MG63 (cell line): ENCODE measurements around the gene TAB2. TPM values are rescaled to one million over a fixed set of nuclear protein-coding genes. Genes with fewer than 3 reads are reported as not detected.

Experiments used
- DNase-seq: peaks from one replicate; pipeline ENCODE4 v3.0.0-alpha.2; 2020
- H3K27me3 ChIP-seq: fragments of 250-450 bp; sonication (Bioruptor Pico); 2 replicates; pipeline ENCODE4 v1.5.1; 2020; ENCODE audit warnings: mild to moderate bottlenecking, moderate library complexity
- H3K36me3 ChIP-seq: fragments of 250-450 bp; sonication (Bioruptor Pico); 2 replicates; pipeline ENCODE4 v1.5.1; 2020; ENCODE audit warnings: mild to moderate bottlenecking, moderate library complexity
- H3K4me3 ChIP-seq: fragments of 250-450 bp; sonication (Bioruptor Pico); 2 replicates; pipeline ENCODE4 v1.5.1; 2020; ENCODE audit warnings: mild to moderate bottlenecking, moderate library complexity
- H3K9me3 ChIP-seq: fragments of 250-450 bp; sonication (Bioruptor Pico); 2 replicates; pipeline ENCODE4 v1.5.1; 2020; ENCODE audit warnings: mild to moderate bottlenecking, moderate library complexity
- total RNA-seq: library from RNA; depleted of rRNA; stranded (reverse); fragments of >200 nt; shearing (Covaris generic); gene quantifications from 2 replicates; pipeline ENCODE4 v1.2.3, GENCODE V29; 2014; ENCODE audit warnings: low replicate concordance

Gene TAB2
- total RNA-seq, 1 experiment from 2014 or later, result 27.3 TPM

GRCh38 chr6:149373511-149373910 lies 56.0 kb downstream of the TAB2 start:
- Histone ChIP-seq H3K4me3 (no peak overlapping the region), H3K9me3 (no peaks in the 10 kb centered on the region), H3K36me3 (peaks cover 15% of the 10 kb centered on the region), H3K27me3 (no peaks in the 10 kb centered on the region)
- DNase-seq, result no peak

GRCh38 chr6:149379977-149380376 lies 62.5 kb downstream of the TAB2 start:
- peaks cover 37% of the 10 kb centered on the region for H3K36me3 ChIP-seq
- no peaks in the 10 kb centered on the region for H3K9me3 ChIP-seq
- DNase-seq, result no peak
- H3K27me3 ChIP-seq, result no peaks in the 10 kb centered on the region
- no peak overlapping the region for H3K4me3 ChIP-seq

GRCh38 chr6:149380523-149380922 lies 63.0 kb downstream of the TAB2 start:
- no peak for DNase-seq
- H3K36me3 ChIP-seq, result peaks cover 37% of the 10 kb centered on the region
- no peaks in the 10 kb centered on the region for H3K27me3 ChIP-seq
- no peak overlapping the region for H3K4me3 ChIP-seq
- H3K9me3 ChIP-seq, result no peaks in the 10 kb centered on the region

GRCh38 chr6:149383371-149383770 lies 65.9 kb downstream of the TAB2 start:
- peaks cover 44% of the 10 kb centered on the region for H3K36me3 ChIP-seq
- H3K27me3 ChIP-seq, result no peaks in the 10 kb centered on the region
- no peak overlapping the region for H3K4me3 ChIP-seq
- no peak for DNase-seq
- peaks cover 3% of the 10 kb centered on the region for H3K9me3 ChIP-seq

- H3K9me3 ChIP-seq, result peaks cover 3% of the 10 kb centered on the region
- no peak for DNase-seq
- no peak overlapping the region for H3K4me3 ChIP-seq
- no peaks in the 10 kb centered on the region for H3K27me3 ChIP-seq
- H3K36me3 ChIP-seq, result peaks cover 34% of the 10 kb centered on the region
These were observed 67.0 kb downstream of the TAB2 start for GRCh38 chr6:149384464-149384863.

- Histone ChIP-seq H3K36me3 (peaks cover 32% of the 10 kb centered on the region), H3K4me3 (no peak overlapping the region), H3K27me3 (no peaks in the 10 kb centered on the region), H3K9me3 (peaks cover 3% of the 10 kb centered on the region)
- no peak for DNase-seq
These were observed 68.6 kb downstream of the TAB2 start for GRCh38 chr6:149385998-149386646.

GRCh38 chr6:149387779-149388512 lies 70.4 kb downstream of the TAB2 start:
- peaks cover 28% of the 10 kb centered on the region for H3K36me3 ChIP-seq
- DNase-seq, result no peak
- H3K9me3 ChIP-seq, result peaks cover 3% of the 10 kb centered on the region
- H3K4me3 ChIP-seq, result no peak overlapping the region
- no peaks in the 10 kb centered on the region for H3K27me3 ChIP-seq

GRCh38 chr6:149389509-149390297 lies 72.2 kb downstream of the TAB2 start:
- Histone ChIP-seq H3K9me3 (peaks cover 3% of the 10 kb centered on the region), H3K27me3 (no peaks in the 10 kb centered on the region), H3K36me3 (peaks cover 24% of the 10 kb centered on the region), H3K4me3 (no peak overlapping the region)
- DNase-seq, result no peak

- no peak for DNase-seq
- Histone ChIP-seq H3K4me3 (no peak overlapping the region), H3K36me3 (peaks cover 27% of the 10 kb centered on the region), H3K27me3 (no peaks in the 10 kb centered on the region), H3K9me3 (no peaks in the 10 kb centered on the region)
These were observed 74.6 kb downstream of the TAB2 start for GRCh38 chr6:149392093-149392492.

- peaks cover 27% of the 10 kb centered on the region for H3K36me3 ChIP-seq
- H3K27me3 ChIP-seq, result no peaks in the 10 kb centered on the region
- no peak for DNase-seq
- no peak overlapping the region for H3K4me3 ChIP-seq
- no peaks in the 10 kb centered on the region for H3K9me3 ChIP-seq
These were observed 75.0 kb downstream of the TAB2 start for GRCh38 chr6:149392535-149392934.

- Histone ChIP-seq H3K4me3 (no peak overlapping the region), H3K36me3 (peaks cover 32% of the 10 kb centered on the region), H3K9me3 (no peaks in the 10 kb centered on the region), H3K27me3 (no peaks in the 10 kb centered on the region)
- no peak for DNase-seq
These were observed 75.6 kb downstream of the TAB2 start for GRCh38 chr6:149393002-149393679.

- Histone ChIP-seq H3K9me3 (no peaks in the 10 kb centered on the region), H3K27me3 (no peaks in the 10 kb centered on the region), H3K36me3 (peaks cover 44% of the 10 kb centered on the region), H3K4me3 (no peak overlapping the region)
- DNase-seq, result no peak
These were observed 77.7 kb downstream of the TAB2 start for GRCh38 chr6:149395185-149395584.

GRCh38 chr6:149397384-149397783 lies 79.9 kb downstream of the TAB2 start:
- Histone ChIP-seq H3K36me3 (peaks cover 47% of the 10 kb centered on the region), H3K9me3 (no peaks in the 10 kb centered on the region), H3K4me3 (no peak overlapping the region), H3K27me3 (no peaks in the 10 kb centered on the region)
- DNase-seq, result no peak

- H3K4me3 ChIP-seq, result no peak within 1 kb of the TSS
- H3K36me3 ChIP-seq, result peaks cover 60% of the 10 kb centered on the region
- no peak for DNase-seq
- H3K27me3 ChIP-seq, result no peaks in the 10 kb centered on the region
- no peaks in the 10 kb centered on the region for H3K9me3 ChIP-seq
These were observed 82.5 kb downstream of the TAB2 start, which contains the start of gene SUMO4 for GRCh38 chr6:149400050-149400449. Gene SUMO4, plus strand, starts transcription at chr6:149400262. Its CDS starts 130 bp downstream, at chr6:149400392.

- no peaks in the 10 kb centered on the region for H3K9me3 ChIP-seq
- H3K27me3 ChIP-seq, result no peaks in the 10 kb centered on the region
- H3K36me3 ChIP-seq, result peaks cover 50% of the 10 kb centered on the region
- no peak for DNase-seq
- H3K4me3 ChIP-seq, result no peak overlapping the region
These were observed 86.0 kb downstream of the TAB2 start for GRCh38 chr6:149403534-149403933.

GRCh38 chr6:149405823-149406765 lies 88.6 kb downstream of the TAB2 start:
- Histone ChIP-seq H3K36me3 (peaks cover 43% of the 10 kb centered on the region), H3K27me3 (no peaks in the 10 kb centered on the region), H3K9me3 (no peaks in the 10 kb centered on the region), H3K4me3 (no peak overlapping the region)
- no peak for DNase-seq
